Measurements from ENCODE around the gene RCCD1. TPM values are rescaled to one million over a fixed set of nuclear protein-coding genes. Genes with fewer than 3 reads are reported as not detected.

Gene RCCD1
- total RNA-seq, 2 donors from 2014 or later, result 9.1 to 13.0 TPM

GRCh38 chr15:90991587-90992285 lies 37.1 kb downstream of the RCCD1 start:
- no peak overlapping the region for H3K27ac ChIP-seq
- intact Hi-C loops (cut with DNase I), result loop anchor here (5.0 kb wide), 1 partner anchor 34 kb away; no protein-coding TSS in a partner anchor
- no peaks in the 10 kb centered on the region for H3K27me3 ChIP-seq (replicated peaks; ENCODE audit: insufficient read depth)
- H3K9me3 ChIP-seq, result no peaks in the 10 kb centered on the region
- no peaks in the 10 kb centered on the region for H3K4me1 ChIP-seq (replicated peaks)
- TF ChIP-seq CTCF (IDR thresholded peaks at IDR 0.05), result no peak
- no peak for TF ChIP-seq POLR2AphosphoS5 (IDR thresholded peaks at IDR 0.05)
- no peak for TF ChIP-seq POLR2A (IDR thresholded peaks at IDR 0.05)
- H3K4me3 ChIP-seq, result no peak overlapping the region
- DNase-seq (ENCODE audit: low spot score), result no peak
- 88% methylated on average over 6 of the region's 6 CpGs for WGBS
- no peaks in the 10 kb centered on the region for H3K36me3 ChIP-seq

- H3K9me3 ChIP-seq, result no peaks in the 10 kb centered on the region
- no peak for TF ChIP-seq POLR2AphosphoS5 (IDR thresholded peaks at IDR 0.05)
- no peak for TF ChIP-seq CTCF (IDR thresholded peaks at IDR 0.05)
- TF ChIP-seq POLR2A (IDR thresholded peaks at IDR 0.05), result no peak
- WGBS, result under 1% methylated on average over 35 of the region's 50 CpGs
- peak; percentile 10 for DNase-seq (ENCODE audit: low spot score)
- H3K4me3 ChIP-seq, result peak overlapping the region; percentile 87 to 91
- intact Hi-C loops (cut with DNase I), result loop anchor here (5.0 kb wide), 1 partner anchor 37 kb away; no protein-coding TSS in a partner anchor
- H3K27me3 ChIP-seq (replicated peaks; ENCODE audit: insufficient read depth), result no peaks in the 10 kb centered on the region
- peak overlapping the region; percentile 87 to 93 for H3K27ac ChIP-seq
- H3K36me3 ChIP-seq, result peaks cover 0 to 4% of the 10 kb centered on the region in 2 donors
- no peaks in the 10 kb centered on the region for H3K4me1 ChIP-seq (replicated peaks)
Observed at GRCh38 chr15:90994059-90994416, 39.4 kb downstream of the RCCD1 start.

GRCh38 chr15:90994417-90995311 lies 40.0 kb downstream of the RCCD1 start, which contains the start of gene PRC1:
TSS of gene PRC1 (minus strand) at chr15:90994535. CDS start at chr15:90994417, 118 bp downstream.
- Histone ChIP-seq H3K4me3 (peak within 1 kb of the TSS; percentile 87 to 91), H3K27ac (peak within 1 kb of the TSS; percentile 87 to 93), H3K36me3 (peaks cover 0 to 4% of the 10 kb centered on the region in 2 donors), H3K9me3 (no peaks in the 10 kb centered on the region), H3K27me3 (replicated peaks; ENCODE audit: insufficient read depth) (no peaks in the 10 kb centered on the region), H3K4me1 (replicated peaks) (no peaks in the 10 kb centered on the region)
- WGBS, result under 1% methylated on average over 52 of the region's 75 CpGs
- intact Hi-C loops (cut with DNase I), result loop anchor here (5.0 kb wide), 1 partner anchor 37 kb away; no protein-coding TSS in a partner anchor
- peak; percentile 99 for DNase-seq (ENCODE audit: low spot score)
- no peak for TF ChIP-seq POLR2A (IDR thresholded peaks at IDR 0.05)
- peak; percentile 97 for TF ChIP-seq POLR2AphosphoS5 (IDR thresholded peaks at IDR 0.05)

- Histone ChIP-seq H3K27me3 (replicated peaks; ENCODE audit: insufficient read depth) (no peaks in the 10 kb centered on the region), H3K4me1 (replicated peaks) (no peaks in the 10 kb centered on the region), H3K27ac (no peak overlapping the region), H3K4me3 (no peak overlapping the region), H3K9me3 (no peaks in the 10 kb centered on the region), H3K36me3 (peaks cover 4 to 5% of the 10 kb centered on the region in 2 donors)
- intact Hi-C loops (cut with DNase I), result no loop called here
- no peak for DNase-seq (ENCODE audit: low spot score)
- whole genome bisulfite sequencing, result 83% methylated on average over 8 of the region's 8 CpGs
- TF ChIP-seq POLR2AphosphoS5 (IDR thresholded peaks at IDR 0.05) (no peak), CTCF (IDR thresholded peaks at IDR 0.05) (no peak), POLR2A (IDR thresholded peaks at IDR 0.05) (no peak)
Observed at GRCh38 chr15:90998737-90999136, 44.1 kb downstream of the RCCD1 start.

- Histone ChIP-seq H3K36me3 (peaks cover 4 to 18% of the 10 kb centered on the region in 2 donors), H3K4me1 (replicated peaks) (no peaks in the 10 kb centered on the region), H3K27me3 (replicated peaks; ENCODE audit: insufficient read depth) (no peaks in the 10 kb centered on the region), H3K4me3 (no peak overlapping the region), H3K27ac (no peak overlapping the region), H3K9me3 (no peaks in the 10 kb centered on the region)
- intact Hi-C loops (cut with DNase I), result no loop called here
- WGBS, result 95% methylated on average over 3 of the region's 3 CpGs
- TF ChIP-seq POLR2A (IDR thresholded peaks at IDR 0.05) (no peak), CTCF (IDR thresholded peaks at IDR 0.05) (no peak), POLR2AphosphoS5 (IDR thresholded peaks at IDR 0.05) (no peak)
- no peak for DNase-seq (ENCODE audit: low spot score)
Observed at GRCh38 chr15:91001209-91001608, 46.5 kb downstream of the RCCD1 start.

Data from prostate gland (tissue), 2 donors.